CD4-positive, alpha-beta T cell treated with Interleukin-2 at 100 ng/mL for 4 hours (primary cell): ENCODE measurements around the gene RUNX2.

Experiments
- DNase-seq: peaks from one replicate; pipeline ENCODE4 v3.0.0-alpha.2; 2020; ENCODE audit warnings: low spot score

Gene RUNX2

DNA sequence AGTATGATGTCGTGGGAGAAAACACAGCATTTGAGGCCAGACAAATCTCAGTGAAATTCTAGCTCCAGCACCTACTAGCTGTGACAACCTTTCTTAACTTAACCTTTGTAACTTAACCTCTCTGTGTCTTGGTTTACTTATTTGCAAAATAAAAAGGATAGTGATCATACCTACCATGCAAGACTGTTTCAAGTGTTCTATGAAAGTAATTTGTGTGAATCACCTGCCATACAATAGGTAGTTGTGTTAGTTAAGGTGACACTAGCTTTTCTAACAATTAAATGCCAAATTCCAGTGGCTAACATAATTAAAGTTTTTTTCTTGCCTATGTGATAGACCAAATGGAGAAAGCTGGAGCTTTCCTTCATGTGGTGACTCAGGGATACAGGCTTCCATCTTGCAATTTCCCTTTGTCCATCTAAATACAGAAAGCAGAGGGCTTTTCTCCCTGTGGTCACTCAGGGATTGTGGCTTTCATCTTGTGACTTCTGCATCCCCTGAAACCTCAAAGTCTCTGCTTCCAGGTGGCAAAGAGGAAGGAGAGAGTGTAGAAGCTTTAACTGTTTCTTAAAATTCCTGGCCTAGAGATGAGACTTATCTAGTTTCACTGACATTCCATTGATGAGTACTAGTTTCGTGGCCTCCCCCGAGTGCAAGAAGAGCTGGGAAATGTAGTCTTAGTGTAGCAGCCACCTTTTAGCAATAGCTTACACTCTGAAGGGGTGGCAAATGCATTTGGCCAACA, 376.1 kb downstream of the RUNX2 start:
- DNase-seq, result no peak

DNA sequence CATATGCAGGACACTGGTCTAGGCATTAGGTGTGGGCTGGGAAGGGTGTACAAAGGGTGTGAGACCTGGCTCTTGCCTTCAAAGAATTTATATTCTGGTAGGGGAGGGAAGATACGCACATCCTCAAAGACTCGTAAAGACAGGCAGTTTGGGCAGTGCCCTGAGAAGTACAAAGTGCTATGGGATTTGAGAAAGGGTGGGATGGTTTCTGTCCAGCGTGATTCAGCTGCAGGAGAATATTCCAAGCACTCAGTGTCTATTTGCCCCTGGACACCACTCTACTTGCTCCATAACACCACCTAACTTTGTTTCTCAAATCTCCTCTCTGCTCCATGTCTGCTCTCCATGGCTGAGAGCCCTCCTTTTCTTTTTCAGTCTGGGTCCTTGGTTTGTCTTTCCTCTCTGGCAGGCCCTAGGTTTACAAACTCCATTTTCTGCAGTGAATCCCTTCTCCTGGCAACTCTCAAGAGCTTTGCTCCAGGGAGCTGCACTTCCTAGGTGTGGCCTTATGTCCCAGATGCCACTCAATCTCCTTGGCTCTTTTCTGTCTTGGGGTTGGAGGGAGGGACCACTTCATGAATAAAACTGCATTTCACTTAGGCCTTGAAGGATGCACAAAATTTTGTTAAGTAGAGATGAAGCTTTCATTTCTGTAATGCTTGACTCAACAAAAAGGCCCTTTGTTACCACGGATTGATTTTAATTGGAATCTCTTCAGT, 377.2 kb downstream of the RUNX2 start:
- DNase-seq, result no peak

DNA sequence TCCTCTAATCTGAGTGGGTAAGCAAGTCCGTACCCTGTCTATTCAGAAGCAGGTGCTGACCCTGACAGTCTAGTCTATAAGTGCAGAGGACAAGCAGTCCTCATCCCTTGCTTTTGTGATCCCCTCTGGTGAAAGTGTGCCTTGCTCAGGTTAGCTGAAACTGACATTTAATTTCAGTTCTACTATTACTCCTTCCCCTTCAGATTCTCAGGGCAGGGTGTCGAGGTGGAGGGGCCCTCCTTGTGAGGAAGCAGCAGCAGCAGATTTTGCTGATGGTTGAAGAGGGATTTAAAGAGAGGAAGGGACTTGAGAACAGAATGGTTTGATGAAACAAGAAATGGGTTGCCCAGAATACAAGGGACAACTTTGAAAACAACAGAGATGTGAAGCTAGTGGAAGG, 378.2 kb downstream of the RUNX2 start:
- DNase-seq, result no peak

DNA sequence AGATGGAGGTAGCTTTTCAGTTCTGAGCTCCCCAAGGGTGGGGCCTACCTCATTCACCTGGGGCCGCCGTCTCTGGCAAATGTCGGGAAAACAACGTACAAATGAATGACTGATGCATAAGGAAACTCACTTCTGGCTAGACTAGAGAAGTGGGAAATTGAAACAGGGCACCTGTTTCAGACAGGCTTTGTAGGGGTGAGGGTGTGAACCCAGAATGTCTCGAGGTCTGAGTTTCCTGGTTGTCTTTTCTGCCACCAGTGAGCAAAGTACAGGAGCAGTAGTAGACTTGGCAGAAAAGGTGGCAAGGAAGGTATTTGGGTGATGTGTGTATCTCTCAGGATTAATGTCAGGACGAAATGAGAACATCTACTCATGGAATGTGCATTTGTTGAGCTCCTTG, 379.0 kb downstream of the RUNX2 start:
- no peak for DNase-seq

DNA sequence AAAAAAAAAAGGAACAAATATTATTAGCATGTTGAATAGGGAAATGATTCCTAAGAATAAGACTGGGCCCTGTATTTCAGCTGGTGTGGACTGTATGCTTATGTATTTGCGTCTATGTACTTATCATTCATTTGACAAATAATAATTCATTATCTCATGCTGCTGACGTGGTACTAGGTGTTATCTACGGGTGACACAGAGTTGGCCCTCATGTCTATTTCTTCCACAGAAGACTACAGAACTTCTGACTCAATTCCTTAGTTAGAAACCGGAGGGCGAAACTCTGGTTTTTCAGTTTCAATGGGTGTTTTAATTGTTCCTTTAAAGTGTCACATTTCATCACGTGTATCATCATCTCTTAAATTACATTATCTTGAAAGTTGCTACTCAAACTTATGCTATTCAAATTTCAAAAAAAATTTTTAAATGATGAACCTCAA, 381.7 kb downstream of the RUNX2 start:
- DNase-seq, result peak; percentile 6

DNA sequence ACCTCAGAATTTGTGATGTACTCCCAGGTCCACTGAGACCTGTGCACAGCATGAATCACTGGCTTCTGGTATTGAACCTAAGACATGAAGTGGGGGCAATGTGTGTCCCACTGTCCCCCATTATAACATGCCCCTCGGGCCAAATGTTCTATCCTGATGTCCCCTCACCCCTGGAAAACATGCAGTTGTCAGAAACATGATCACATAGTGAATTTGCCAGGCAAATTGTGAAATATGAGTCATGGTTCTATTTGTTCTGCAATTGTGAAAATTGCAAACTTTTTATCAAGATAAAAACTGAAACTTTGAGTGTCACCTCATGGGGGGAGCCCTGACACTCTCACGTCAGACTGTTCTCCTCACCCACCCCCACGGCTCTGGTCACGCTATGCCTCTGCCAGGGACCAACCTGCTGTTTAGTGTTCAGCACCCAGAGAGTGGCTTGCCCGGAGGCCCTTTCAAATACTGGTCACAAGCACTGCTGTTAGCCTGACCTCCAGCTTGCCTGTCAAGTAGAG, 382.2 kb downstream of the RUNX2 start:
- DNase-seq, result peak; percentile 38

DNA sequence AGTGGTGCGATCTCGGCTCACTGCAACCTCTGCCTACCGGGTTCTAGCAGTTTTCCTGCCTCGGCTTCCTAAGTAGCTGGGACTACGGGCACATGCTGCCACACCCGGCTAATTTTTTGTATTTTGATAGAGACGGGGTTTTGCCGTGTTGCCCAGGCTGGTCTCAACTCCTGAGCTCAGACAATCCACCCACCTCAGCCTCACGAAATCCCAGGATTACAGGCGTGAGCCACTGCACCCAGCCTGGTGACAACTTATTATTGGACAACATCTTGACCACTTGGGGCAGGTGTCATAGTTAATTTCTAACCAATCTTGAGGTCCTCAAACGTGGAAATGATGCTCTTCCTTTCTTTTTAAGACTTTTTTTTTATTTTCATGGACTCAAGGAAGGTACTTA, 383.9 kb downstream of the RUNX2 start:
- no peak for DNase-seq

DNA sequence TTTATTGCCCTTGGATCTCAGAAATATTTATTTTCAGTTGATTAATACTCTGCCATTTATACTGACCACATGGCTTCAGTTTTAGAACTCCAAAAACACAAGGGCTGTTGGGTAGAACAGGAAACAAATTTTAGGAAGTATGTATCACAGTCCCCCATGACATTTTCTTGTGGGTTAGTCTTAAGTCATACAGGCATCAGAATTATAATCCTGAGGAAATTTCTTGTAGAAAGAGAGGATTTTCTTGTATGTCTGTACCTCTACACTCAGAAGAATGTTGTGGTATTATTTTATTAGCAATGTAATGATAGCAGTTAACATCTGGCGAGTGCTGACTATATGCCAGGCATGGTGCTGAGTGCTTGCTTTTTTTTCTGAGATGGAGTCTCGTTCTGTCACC, 384.7 kb downstream of the RUNX2 start:
- no peak for DNase-seq
